ENCODE data around the gene CAND2. TPM values are rescaled to one million over a fixed set of nuclear protein-coding genes. Genes with fewer than 3 reads are reported as not detected.
"Not testable (repeated sequence)": the region's sequence is repeated elsewhere in the genome, so short reads cannot be mapped to it uniquely, and the experiment has no call there.

CAND2 gene
- total and polyA plus RNA-seq, 2 experiments from 2014 or later: 0.43 to 0.53 TPM

DNA sequence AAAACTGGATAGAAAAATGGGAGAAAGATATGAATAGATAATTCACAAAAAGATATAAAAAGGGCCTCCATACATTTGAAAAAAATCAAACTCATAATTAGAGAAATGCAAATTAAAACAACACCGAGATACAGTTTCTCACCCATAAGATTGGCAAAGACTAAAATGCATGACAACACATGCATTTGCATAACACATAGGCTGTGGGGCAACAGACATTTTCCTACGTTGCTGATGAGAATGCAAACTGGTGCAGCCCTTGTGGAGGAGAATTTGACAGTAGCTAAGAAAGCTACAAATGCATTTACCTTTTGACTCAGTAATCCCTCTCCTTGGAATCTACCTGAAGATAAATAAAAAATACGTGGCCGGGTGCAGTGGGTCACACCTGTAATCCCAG is 11.4 kb upstream of the CAND2 start:
- WGBS, 2 experiments (ENCODE audit: low coverage in 1 of 2, low lambda C conversion rate in 2 of 2, missing lambda C conversion rate in 2 of 2): 52 to 56% methylated on average over 4 of the region's 4 CpGs
- H3K79me2 ChIP-seq (ENCODE audit: insufficient read depth): no peaks in the 10 kb centered on the region
- no peaks in the 10 kb centered on the region for H4K20me1 ChIP-seq (ENCODE audit: insufficient read depth)
- H3K27me3 ChIP-seq (replicated peaks; ENCODE audit: insufficient read depth): peaks cover 14% of the 10 kb centered on the region
- H2AFZ ChIP-seq: no peak overlapping the region
- no peaks in the 10 kb centered on the region for H3K36me3 ChIP-seq (ENCODE audit: low read depth)
- H3F3A ChIP-seq (ENCODE audit: insufficient read depth): no peaks in the 10 kb centered on the region
- in situ Hi-C loops (cut with MboI): no loop called here
- no peaks in the 10 kb centered on the region for H3K9me3 ChIP-seq (ENCODE audit: low read depth)
- H3K9ac ChIP-seq: no peak overlapping the region
- H3K4me3 ChIP-seq: no peak overlapping the region
- no peak overlapping the region for H3K4me2 ChIP-seq (ENCODE audit: unreplicated experiment)
- H3K9me2 ChIP-seq (ENCODE audit: insufficient read depth): no peaks in the 10 kb centered on the region
- no peaks in the 10 kb centered on the region for H3K4me1 ChIP-seq (ENCODE audit: insufficient read depth)
- DNase-seq: no peak
- H3K27ac ChIP-seq: no peak overlapping the region
- TF ChIP-seq EZH2phosphoT487 (IDR thresholded peaks at IDR 0.05; ENCODE audit: insufficient read depth, low read depth): no peak
- no peak for TF ChIP-seq EZH2 (IDR thresholded peaks at IDR 0.05; ENCODE audit: insufficient read depth, poor library complexity, severe bottlenecking)

- H3K4me2 ChIP-seq (ENCODE audit: unreplicated experiment); H3K36me3 ChIP-seq (ENCODE audit: low read depth); H3F3A ChIP-seq (ENCODE audit: insufficient read depth); H3K27ac ChIP-seq; H3K27me3 ChIP-seq (replicated peaks; ENCODE audit: insufficient read depth); H3K9me3 ChIP-seq (ENCODE audit: low read depth); H3K79me2 ChIP-seq (ENCODE audit: insufficient read depth); in situ Hi-C loops (cut with MboI); H4K20me1 ChIP-seq (ENCODE audit: insufficient read depth); H3K9me2 ChIP-seq (ENCODE audit: insufficient read depth); H3K4me1 ChIP-seq (ENCODE audit: insufficient read depth); H3K9ac ChIP-seq; H3K4me3 ChIP-seq; H2AFZ ChIP-seq: not testable (repeated sequence)
- 31 to 32% methylated on average over 9 of the region's 9 CpGs for WGBS, 2 experiments (ENCODE audit: low coverage in 1 of 2, low lambda C conversion rate in 2 of 2, missing lambda C conversion rate in 2 of 2)
- DNase-seq: peak; percentile 30
Measured at GRCh38 chr3:12787346-12787745, 9.1 kb upstream of the CAND2 start.

DNA sequence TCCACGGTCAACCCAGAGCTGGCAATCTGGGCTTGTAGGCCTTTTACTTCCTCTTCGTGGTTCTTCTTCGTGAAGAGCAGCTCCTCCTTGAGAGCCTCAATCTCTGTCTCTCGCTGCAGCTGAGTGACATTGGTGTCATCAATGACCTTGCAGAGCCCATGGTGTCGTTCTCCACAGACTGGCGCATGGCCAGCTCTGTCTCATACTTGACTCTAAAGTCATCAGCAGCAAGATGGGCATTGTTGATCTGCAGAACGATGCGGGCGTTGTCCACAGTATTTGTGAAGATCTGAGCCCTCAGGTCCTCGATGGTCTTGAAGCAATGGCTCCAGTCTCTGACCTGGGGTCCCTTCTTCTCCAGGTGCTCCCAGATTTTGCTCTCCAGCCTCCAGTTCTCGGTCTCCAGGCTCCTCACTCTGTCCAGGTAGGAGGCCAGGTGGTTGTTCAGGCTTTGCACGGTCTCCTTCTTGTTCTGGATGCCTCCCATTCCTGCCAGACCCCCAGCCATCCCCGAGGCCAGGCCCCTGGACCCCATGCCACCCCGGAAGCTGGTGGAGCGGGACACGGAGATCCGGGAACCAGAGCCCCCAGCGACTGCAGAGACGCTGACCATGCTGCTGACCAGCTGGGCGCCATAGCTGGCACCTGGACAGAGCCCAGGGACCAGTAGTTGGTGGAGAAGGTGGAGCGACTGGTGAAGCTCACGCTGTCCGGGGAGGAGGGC is 8.4 kb upstream of the CAND2 start:
- H3K27ac ChIP-seq; H3K9me3 ChIP-seq (ENCODE audit: low read depth); H3K79me2 ChIP-seq (ENCODE audit: insufficient read depth); H3F3A ChIP-seq (ENCODE audit: insufficient read depth); in situ Hi-C loops (cut with MboI); H3K4me2 ChIP-seq (ENCODE audit: unreplicated experiment); H3K9me2 ChIP-seq (ENCODE audit: insufficient read depth); H2AFZ ChIP-seq; H3K4me1 ChIP-seq (ENCODE audit: insufficient read depth); DNase-seq; H3K36me3 ChIP-seq (ENCODE audit: low read depth); H3K27me3 ChIP-seq (replicated peaks; ENCODE audit: insufficient read depth); H4K20me1 ChIP-seq (ENCODE audit: insufficient read depth); H3K4me3 ChIP-seq; H3K9ac ChIP-seq: not testable (repeated sequence)
- 68 to 71% methylated on average over 23 of the region's 23 CpGs for WGBS, 2 experiments (ENCODE audit: low coverage in 1 of 2, low lambda C conversion rate in 2 of 2, missing lambda C conversion rate in 2 of 2)

GRCh38 chr3:12791430-12791829 is 5.0 kb upstream of the CAND2 start:
- Histone ChIP-seq H4K20me1 (ENCODE audit: insufficient read depth) (no peaks in the 10 kb centered on the region), H3K27ac (no peak overlapping the region), H3K27me3 (replicated peaks; ENCODE audit: insufficient read depth) (peaks cover 3% of the 10 kb centered on the region; the same call in 1 of the 2 replicates), H3K4me2 (ENCODE audit: unreplicated experiment) (no peak overlapping the region), H3K79me2 (ENCODE audit: insufficient read depth) (no peaks in the 10 kb centered on the region), H3K4me3 (no peak overlapping the region), H3K36me3 (ENCODE audit: low read depth) (no peaks in the 10 kb centered on the region), H3K9me3 (ENCODE audit: low read depth) (no peaks in the 10 kb centered on the region), H2AFZ (no peak overlapping the region), H3K4me1 (ENCODE audit: insufficient read depth) (no peaks in the 10 kb centered on the region), H3K9me2 (ENCODE audit: insufficient read depth) (no peaks in the 10 kb centered on the region), H3K9ac (no peak overlapping the region), H3F3A (ENCODE audit: insufficient read depth) (no peaks in the 10 kb centered on the region)
- in situ Hi-C loops (cut with MboI): no loop called here
- DNase-seq: no peak
- 27 to 69% methylated on average over 1 of the region's 1 CpG for WGBS, 2 experiments (ENCODE audit: low coverage in 1 of 2, low lambda C conversion rate in 2 of 2, missing lambda C conversion rate in 2 of 2)
- TF ChIP-seq EZH2 (IDR thresholded peaks at IDR 0.05; ENCODE audit: insufficient read depth, poor library complexity, severe bottlenecking): no peak
- no peak for TF ChIP-seq EZH2phosphoT487 (IDR thresholded peaks at IDR 0.05; ENCODE audit: insufficient read depth, low read depth)

DNA sequence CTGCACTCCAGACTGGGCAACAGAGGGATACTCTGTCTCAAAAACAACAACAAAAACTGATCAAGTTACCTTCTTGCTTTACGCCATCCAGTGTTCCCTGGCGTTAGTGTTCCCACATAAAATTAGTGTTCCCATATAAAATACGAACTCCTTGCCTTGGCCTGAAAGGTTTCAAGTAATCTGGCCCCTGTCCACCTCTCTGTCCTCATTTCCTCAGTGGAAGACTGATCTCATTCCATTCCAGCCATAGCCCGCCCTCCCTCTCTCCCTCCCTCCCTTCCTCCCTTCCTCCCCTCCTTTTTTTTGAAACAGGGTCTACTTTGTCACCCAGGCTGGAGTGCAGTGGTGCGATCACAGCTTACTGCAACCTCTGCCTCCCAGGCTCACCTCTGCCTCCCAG is 2.8 kb upstream of the CAND2 start:
- no peaks in the 10 kb centered on the region for H3K9me2 ChIP-seq (ENCODE audit: insufficient read depth)
- no peaks in the 10 kb centered on the region for H3K4me1 ChIP-seq (ENCODE audit: insufficient read depth)
- no peak overlapping the region for H3K27ac ChIP-seq
- H3K4me3 ChIP-seq: no peak overlapping the region
- no peak overlapping the region for H3K9ac ChIP-seq
- no peak overlapping the region for H3K4me2 ChIP-seq (ENCODE audit: unreplicated experiment)
- H3K27me3 ChIP-seq (replicated peaks; ENCODE audit: insufficient read depth): no peaks in the 10 kb centered on the region; the same call in 1 of the 2 replicates
- in situ Hi-C loops (cut with MboI): no loop called here
- no peak for DNase-seq
- TF ChIP-seq EZH2phosphoT487 (IDR thresholded peaks at IDR 0.05; ENCODE audit: insufficient read depth, low read depth): no peak
- no peak for TF ChIP-seq EZH2 (IDR thresholded peaks at IDR 0.05; ENCODE audit: insufficient read depth, poor library complexity, severe bottlenecking)
- H3K79me2 ChIP-seq (ENCODE audit: insufficient read depth): no peaks in the 10 kb centered on the region
- H4K20me1 ChIP-seq (ENCODE audit: insufficient read depth): no peaks in the 10 kb centered on the region
- H3F3A ChIP-seq (ENCODE audit: insufficient read depth): peaks cover 12% of the 10 kb centered on the region; the same call in 1 of the 2 replicates
- H2AFZ ChIP-seq: no peak overlapping the region
- no peaks in the 10 kb centered on the region for H3K9me3 ChIP-seq (ENCODE audit: low read depth)
- H3K36me3 ChIP-seq (ENCODE audit: low read depth): no peaks in the 10 kb centered on the region
- WGBS, 2 experiments (ENCODE audit: low coverage in 1 of 2, low lambda C conversion rate in 2 of 2, missing lambda C conversion rate in 2 of 2): 38 to 43% methylated on average over 3 to 5 of the region's 5 CpGs
